Body of pancreas (tissue), 4 donors: ENCODE results near the gene MS4A6E.

Experiments used
- CTCF ChIP-seq, 7 experiments: fragments of 450-650 bp in 4 of 7; fragments of 200-600 bp in 3 of 7; sonication (generic) in 3 of 7; IDR thresholded peaks; one replicate each; pipeline ENCODE4 v1.5.1; 2016 to 2019; ENCODE audit warnings: antibody characterized with exemption in 7 of 7
- POLR2A ChIP-seq, 3 donors: fragments of 450-650 bp; IDR thresholded peaks; one replicate each; pipeline ENCODE4 v1.6.1; 2016; ENCODE audit warnings: antibody characterized with exemption in 3 of 3, mild to moderate bottlenecking in 2 of 3

DNA sequence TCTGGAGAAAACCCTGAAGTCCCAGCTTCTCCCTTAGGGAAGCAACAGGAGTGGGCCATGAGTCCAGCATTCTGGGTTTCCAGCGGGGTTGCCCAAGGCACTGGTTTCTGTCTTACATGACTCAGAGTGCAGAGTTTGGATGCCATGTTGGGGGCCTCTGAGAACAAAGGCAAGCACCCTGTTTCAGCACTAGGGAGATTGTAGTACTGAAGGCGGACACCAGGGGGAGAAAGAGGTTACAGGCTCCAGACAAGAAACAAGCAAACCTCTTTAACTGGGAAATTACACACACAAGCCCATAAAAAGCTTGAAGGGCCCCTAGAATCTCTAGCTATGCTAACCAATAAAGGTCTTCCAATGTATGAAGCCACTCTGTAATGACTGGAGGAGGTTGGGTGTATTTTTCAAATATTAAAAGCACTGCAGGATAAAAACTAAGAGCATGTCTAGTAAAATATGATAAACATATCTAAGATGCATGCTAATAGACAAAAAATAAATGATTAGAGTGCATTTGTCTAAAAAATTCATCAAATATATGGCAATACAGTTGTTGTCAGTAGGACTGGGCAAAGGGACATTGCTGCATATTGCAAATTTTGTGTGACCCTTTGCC lies 7.1 kb downstream of the MS4A6E start:
- peak; percentile 48 to 73 (median 60) for TF ChIP-seq CTCF (IDR thresholded peaks at IDR 0.05)
- no peak for TF ChIP-seq POLR2A (IDR thresholded peaks at IDR 0.05)
